HFF-Myc (cell line): Measurements from ENCODE around the gene EVC2.

ENCODE experiments used
- DNase-seq: peaks from one replicate; pipeline ENCODE4 v3.0.0-alpha.2; 2011; ENCODE audit warnings: low read depth; ENCODE audit errors: extremely low read depth
- H3K4me3 ChIP-seq: replicated peaks from 2 replicates; pipeline ENCODE4 v1.5.1; 2011; ENCODE audit warnings: low read depth, mild to moderate bottlenecking, control low read depth, low read length
- TF ChIP-seq, protein P1 (sequence below): IDR thresholded peaks from 2 replicates; pipeline ENCODE4 v1.5.1; 2012; ENCODE audit warnings: mild to moderate bottlenecking, low read depth, low read length, control low read depth; ENCODE audit errors: missing control alignments

EVC2 gene

DNA sequence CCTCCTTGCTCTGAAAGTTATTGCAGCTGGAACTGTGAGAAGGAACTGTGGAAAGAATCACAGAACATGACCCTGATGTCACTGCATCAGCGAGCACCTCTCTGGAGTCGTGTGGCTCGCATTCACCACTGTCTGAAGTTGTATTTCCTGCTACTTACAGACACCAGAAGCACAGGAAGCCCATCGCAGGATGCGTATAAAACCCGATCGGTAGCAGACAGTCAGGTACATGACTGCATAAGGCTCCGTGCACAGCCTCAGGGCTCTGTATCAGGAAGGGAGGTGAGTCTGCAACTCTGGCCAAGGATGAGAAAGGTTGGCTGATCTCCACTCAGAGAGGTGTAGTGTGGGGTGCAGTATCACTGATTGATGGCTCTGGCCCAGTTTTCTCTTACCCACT, 134.4 kb downstream of the EVC2 start:
- TF ChIP-seq, protein P1, sequence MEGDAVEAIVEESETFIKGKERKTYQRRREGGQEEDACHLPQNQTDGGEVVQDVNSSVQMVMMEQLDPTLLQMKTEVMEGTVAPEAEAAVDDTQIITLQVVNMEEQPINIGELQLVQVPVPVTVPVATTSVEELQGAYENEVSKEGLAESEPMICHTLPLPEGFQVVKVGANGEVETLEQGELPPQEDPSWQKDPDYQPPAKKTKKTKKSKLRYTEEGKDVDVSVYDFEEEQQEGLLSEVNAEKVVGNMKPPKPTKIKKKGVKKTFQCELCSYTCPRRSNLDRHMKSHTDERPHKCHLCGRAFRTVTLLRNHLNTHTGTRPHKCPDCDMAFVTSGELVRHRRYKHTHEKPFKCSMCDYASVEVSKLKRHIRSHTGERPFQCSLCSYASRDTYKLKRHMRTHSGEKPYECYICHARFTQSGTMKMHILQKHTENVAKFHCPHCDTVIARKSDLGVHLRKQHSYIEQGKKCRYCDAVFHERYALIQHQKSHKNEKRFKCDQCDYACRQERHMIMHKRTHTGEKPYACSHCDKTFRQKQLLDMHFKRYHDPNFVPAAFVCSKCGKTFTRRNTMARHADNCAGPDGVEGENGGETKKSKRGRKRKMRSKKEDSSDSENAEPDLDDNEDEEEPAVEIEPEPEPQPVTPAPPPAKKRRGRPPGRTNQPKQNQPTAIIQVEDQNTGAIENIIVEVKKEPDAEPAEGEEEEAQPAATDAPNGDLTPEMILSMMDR: no peak
- no peak for DNase-seq
- no peak overlapping the region for H3K4me3 ChIP-seq

DNA sequence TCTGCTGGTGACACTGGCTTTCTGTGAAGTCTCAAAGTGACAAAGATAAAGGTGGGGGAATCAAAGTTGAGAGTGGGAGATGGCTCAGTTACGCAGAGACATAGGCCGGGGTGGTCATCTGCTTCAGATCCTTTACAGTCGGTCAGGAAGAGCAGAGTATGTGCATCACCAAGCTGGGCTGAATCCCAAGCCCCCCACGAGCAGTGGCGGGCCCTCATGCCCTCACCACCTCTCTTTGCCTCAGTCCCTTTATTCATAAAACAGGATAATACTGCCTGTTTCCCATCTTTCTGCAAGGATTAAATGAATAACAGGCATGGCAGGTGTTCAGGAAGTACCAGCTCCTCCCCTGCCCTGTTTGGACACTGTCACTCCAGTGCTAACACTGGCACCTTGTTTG, 135.6 kb downstream of the EVC2 start:
- TF ChIP-seq, protein P1: no peak
- H3K4me3 ChIP-seq: no peak overlapping the region
- no peak for DNase-seq

DNA sequence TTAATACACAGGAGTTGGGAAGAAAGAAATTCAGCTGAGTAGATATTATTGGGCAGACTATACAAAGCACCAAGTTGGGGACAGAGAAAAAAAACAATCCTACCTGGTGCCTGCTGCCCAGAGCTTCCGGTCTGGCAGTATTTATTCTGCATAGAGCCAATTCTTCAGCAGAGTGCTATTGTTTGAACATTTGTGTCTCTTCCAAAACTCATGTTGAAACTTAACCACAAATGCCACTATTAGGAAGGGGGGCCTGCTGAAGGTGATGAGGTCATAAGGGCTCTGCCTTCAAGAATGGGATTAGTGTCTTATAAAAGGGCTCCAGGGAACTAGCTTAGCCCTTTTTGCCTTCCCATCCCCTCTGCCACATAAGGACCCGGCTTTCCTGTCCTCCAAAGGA, 136.2 kb downstream of the EVC2 start:
- H3K4me3 ChIP-seq: no peak overlapping the region
- TF ChIP-seq, protein P1: no peak
- no peak for DNase-seq

DNA sequence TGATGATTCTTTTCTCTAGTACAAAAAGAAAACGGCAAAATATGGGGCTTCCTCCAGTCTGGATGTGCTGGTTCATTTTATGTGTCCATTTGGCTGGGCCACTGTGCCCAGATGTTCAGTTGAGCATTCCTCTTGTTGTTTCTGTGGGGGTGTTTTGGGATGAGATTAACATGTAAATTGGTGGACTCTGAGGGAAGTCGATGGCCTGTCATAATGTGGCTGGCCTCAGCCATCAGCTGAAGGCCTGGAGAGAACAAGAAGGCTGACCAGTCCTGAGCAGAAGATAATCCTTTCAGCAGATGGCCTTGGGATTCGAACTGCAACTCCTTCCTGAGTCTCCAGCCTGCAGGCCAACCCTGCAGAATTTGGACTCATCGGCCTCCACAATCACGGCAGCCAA, 136.7 kb downstream of the EVC2 start:
- TF ChIP-seq, protein P1: no peak
- H3K4me3 ChIP-seq: no peak overlapping the region
- no peak for DNase-seq

DNA sequence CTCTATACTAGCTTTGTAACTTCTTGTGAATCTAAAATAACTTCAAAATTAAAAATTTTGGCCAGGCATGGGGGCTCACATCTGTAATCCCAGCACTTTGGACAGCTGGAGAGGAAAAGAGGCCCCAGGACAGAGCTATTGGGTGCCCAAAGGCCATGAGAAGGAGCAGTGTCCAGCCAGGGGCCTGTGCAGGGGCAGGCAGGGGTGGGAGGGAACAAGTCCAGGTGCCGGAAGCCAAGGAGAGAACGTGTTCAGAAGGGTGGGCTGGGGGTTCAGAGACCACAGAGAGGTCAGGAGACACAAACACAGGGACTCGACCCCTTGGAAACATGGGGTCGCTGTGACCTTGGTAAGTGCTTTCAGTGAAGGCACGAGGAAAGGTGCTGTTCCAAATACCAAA, 138.9 kb downstream of the EVC2 start:
- no peak overlapping the region for H3K4me3 ChIP-seq
- TF ChIP-seq, protein P1: no peak
- DNase-seq: no peak

DNA sequence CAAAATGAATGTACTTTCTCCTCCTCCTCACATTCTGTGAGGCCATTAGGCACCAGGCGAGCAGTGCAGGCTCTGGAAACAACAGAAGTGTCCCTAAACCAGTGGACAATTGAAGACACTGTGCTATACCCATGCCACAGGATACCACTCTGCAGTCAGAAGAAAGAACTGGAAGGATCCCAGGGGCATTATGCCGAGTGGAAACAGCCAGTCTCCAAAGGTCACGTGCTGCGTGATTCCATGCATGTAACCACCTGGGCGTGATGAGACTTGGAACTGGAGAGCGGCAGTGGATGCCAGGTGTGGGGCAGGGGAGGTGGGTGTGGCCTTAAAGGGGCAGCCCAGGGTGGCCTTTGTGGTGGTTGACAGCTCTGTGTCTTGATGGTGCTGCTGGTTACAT, 139.4 kb downstream of the EVC2 start:
- TF ChIP-seq, protein P1: no peak

DNA sequence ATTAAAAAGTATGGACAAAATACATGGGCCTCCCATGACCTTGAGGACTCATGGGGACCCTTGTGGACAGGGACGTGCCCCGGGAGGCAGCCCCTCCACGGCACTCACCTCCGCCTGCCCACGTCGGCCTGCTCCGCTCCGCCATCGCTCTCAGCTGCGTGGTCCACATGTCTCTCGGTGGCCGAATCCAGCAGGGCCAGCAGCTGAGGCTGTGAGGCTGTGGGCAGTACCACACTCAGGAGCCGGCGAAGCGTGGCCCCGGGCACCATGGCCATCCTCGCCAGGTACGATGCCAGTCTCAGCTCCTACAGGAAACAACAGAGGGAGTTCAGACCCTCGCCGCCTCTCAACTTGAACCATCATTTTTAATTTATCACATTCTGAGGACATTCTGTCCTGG, 140.0 kb downstream of the EVC2 start:
- no peak overlapping the region for H3K4me3 ChIP-seq
- TF ChIP-seq, protein P1: no peak
- no peak for DNase-seq

More for the DNA sequence above, 139.4 kb downstream of the EVC2 start:
- no peak for DNase-seq
- H3K4me3 ChIP-seq: no peak overlapping the region
